GM18499 (cell line): ENCODE data around the gene ANTXRL.
"Not testable (repeated sequence)": the region's sequence is repeated elsewhere in the genome, so short reads cannot be mapped to it uniquely, and the experiment has no call there.

ENCODE experiments used
- ATAC-seq: cut with Tn5 transposase; IDR thresholded peaks from one replicate; pipeline ENCODE4 v1.9.1; 2021; ENCODE audit warnings: moderate number of reproducible peaks; ENCODE audit not compliant: insufficient read depth, unreplicated experiment

The ANTXRL gene

DNA sequence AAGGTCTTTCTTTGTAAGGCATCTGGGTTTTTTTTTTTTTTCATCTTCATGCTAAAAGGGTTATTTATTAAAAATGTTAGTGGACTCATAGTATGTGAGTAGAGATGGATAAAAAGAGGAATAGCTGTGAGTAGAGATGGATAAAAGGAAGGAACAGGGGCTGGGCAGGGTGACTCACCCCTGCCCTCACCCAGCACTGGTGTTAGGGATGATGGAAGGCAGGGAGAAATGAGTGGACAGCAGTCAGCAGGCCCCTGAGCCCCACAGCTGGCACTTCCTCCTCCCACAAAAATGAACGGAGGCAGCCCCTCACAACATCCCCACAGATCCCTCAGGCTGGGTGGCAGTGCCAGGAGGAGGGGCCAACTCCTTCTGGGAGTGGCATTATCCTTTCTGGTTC, 39.3 kb downstream of the ANTXRL start:
- no peak for ATAC-seq

DNA sequence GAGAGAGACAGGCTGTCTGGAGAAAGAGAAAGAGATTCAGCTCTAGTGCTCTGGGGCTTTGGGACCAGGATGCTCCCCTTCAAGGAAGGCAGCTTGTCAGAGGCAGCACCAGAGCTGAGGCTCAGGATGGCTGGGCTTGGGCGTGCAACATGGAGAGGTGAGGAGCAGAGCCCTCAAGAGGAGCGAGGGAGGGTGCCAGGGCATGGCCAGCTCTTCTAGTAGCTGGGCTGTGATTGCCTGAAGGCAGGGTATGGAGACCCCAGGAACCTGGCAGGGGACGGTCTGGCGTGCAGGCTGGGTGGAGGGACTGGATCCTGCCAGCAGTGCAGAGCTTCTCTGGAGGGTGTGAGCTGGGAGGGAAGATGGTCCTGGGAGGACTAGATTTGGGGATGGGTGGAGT, 40.2 kb downstream of the ANTXRL start:
- no peak for ATAC-seq

DNA sequence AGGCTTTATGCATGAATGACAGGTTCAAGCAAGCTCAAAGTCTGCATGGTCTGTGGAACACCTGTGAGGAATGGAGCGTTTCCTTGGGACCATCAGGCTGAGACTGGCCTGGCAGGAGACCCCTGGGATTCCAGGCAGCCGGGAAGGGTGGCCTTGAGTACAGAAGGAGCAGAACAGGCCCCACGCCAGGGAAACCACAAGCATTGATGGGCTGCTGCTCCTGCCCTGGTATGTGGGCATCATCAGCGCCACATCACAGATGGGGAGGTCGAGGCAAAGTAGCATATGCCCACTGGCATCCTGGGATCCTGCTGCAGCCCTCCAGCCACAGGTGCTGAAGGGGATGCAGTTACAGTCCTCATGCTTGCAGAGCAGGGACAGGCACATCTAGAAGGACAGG, 40.9 kb downstream of the ANTXRL start:
- no peak for ATAC-seq

- ATAC-seq = no peak
Measured at GRCh38 chr10:46328853-46329689, 42.3 kb downstream of the ANTXRL start.

- no peak for ATAC-seq
Measured at GRCh38 chr10:46329690-46330016, 42.9 kb downstream of the ANTXRL start.

DNA sequence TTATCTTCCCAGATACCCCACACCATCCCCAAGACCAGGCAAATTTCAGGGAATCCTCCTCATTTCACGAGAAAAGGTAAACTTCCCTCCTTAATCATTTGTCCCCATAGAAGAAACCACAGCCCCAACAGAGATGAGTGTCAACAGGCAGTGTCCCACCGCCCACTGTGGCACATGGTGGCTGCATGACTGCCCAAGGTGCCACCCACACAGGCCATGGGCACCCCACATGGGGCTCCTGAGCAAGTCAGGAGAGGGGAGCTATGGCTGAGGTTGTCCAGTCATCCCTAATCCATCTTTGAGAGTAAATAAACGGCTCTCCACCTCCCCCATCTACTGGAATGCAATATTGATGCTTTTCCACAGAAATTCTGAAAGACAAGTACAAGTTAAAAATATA, 44.1 kb downstream of the ANTXRL start:
- ATAC-seq = no peak

DNA sequence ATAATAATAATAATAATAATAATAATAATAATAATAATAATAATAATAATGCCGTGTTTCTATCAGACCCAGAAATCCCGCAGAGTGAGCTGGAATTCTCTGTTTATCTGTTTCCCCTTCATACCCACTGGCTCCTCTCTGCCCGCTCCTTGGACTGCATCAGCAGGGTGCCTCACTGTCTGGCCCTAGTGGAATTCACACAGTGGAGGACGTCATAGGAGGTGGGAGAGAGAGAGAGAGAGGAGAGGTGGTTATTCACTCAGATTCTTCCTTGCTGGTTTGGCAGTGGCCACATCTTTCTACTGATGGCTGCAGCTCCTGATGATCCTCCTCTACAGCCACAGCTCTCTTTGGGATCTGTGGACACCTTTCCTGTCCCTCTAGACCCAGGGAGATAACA, 78.7 kb downstream of the ANTXRL start:
- ATAC-seq = not testable (repeated sequence)

GRCh38 chr10:46367209-46367608, 80.4 kb downstream of the ANTXRL start:
- ATAC-seq = not testable (repeated sequence)

DNA sequence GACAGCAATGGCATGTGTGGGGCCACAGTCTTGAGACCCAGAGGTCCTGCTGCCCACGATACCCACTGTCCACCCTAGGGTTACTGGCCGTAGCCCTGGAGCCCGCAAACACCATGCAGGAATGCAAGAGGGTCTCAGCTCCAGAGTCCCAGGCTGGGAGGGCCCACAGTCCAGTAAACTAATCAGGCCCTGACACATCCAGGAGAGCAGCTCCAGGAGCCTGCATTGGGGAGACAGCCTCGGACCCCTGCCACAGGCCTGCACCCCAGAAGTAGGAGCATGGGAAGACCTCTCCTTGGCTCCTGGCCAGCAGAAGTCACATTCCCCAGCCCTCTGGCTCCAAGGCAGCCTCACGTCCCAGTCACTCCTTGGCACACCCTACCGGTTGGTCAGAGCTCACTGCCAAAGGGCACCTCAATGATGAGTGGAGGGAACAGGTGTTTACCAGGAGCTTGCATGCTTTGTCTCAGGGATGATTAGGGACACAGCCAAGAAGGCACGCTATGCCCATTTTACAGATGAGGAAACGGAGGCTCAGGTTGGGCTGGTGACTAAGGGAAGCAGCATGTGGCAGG, 81.0 kb downstream of the ANTXRL start:
- not testable (repeated sequence) for ATAC-seq

DNA sequence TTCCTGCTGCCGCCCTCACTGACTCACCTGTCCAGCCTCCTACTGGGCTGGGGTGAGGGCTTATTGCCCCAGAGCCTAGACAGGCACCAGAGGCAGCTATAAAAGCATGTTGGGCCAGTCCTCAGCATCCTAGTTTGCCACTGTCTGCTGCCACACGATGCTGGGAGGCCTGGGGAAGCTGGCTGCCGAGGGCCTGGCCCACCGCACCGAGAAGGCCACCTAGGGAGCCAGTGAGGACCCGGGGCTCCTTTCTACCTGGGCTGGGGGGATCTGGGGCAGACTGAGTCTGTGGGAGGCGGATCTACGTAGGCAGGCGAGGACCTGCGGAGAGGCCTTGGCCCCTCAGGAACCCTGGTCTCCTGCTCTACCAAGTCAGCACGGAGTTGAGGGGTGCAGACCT, 82.2 kb downstream of the ANTXRL start:
- ATAC-seq = not testable (repeated sequence)

GRCh38 chr10:46374410-46374809, 87.6 kb downstream of the ANTXRL start:
- ATAC-seq = not testable (repeated sequence)

DNA sequence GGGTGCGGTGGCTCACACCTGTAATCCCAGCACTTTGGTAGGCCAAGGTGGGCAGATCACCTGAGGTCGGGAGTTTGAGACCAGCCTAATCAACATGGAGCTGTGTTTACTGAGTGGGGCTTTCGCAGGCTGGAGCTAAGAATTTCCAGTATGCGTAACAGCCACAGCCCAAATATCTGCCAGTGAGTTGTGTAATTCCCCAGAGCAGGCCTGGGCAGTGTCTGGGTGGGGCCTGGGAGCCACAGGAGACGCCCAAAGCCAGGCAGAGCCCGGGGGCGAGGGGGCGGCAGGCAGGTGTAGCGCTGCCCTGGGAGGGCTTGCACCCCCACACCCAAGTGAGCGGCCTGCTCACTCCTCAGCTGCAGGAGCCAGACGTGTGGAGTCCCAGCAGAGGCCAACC, 88.6 kb downstream of the ANTXRL start, which contains the start of gene ANXA8L1:
Gene ANXA8L1 (plus strand): TSS at position 371 of the 400 bp plus-strand sequence. CDS start 76 bp downstream, outside the sequence.
- ATAC-seq = not testable (repeated sequence)

GRCh38 chr10:46377022-46377421, 90.2 kb downstream of the ANTXRL start:
- not testable (repeated sequence) for ATAC-seq

DNA sequence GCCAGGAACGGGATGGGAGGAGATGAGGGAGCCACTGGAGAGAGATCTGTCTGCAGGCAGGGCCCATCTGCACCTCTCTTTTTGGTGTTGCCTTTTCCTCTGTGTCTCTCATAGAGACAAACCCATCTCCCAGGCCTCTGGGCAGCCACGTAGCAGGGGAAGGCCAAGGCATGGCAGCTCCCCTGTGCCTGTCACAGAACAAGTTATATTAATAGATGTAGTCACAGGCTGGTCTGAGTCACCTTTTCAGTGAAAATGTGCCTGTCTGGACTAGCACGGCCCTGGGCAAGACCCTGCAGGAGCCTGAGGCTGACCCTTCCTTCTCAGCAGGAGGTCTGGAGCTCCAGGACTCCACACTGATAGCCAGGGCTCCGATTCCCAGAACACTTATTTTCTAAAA, 90.9 kb downstream of the ANTXRL start:
- ATAC-seq = not testable (repeated sequence)

DNA sequence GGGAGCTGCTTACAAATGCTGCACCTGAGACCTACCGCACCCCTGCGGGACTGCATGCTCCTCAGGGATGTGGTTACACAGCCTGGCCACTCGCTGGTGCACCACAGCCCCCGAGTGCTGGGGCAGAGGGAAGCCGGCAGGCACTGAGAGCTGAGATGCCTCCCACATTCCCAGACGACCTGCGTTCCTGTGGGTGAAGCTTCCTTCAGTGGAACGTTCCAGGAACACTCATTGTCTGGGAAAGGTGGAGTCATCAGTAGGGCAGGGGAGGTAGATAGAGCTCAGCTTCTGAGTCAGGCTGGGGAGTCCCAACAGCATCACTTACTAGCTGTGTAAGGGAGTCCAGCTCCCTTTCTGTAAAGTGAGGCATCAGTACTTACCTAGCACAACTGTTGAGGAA, 91.3 kb downstream of the ANTXRL start:
- ATAC-seq = not testable (repeated sequence)

DNA sequence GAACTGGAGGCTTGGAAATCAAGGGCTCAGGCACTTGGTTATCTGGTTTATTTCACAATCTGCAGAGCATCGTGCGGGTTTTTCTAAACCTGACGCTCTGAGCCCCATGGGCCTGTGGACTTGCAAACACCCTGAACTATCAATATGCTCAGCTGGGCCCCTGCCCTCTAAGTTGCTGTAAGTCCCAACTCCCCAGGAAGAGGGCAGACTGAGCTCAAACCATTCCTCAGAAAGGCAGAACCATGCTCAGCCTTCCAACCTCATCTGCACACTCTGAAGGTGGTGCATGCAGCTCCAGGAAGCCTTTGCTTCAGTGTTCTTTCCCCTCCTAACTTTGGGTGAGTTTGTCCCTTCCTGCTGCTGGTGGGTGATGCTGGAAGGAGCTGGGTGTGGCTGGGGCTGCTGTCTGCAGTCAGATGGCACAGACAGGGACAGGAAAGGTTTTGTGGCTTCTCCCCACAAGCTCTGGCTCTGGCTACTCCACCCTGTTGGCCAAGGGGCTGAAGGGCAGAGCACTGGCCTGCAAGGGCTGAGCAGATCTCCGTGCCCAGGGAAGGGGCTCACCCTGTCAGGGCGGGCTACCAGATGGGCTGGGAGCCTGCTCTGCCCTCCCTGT, 92.5 kb downstream of the ANTXRL start:
- ATAC-seq = not testable (repeated sequence)
